VCaP (cell line): ENCODE data around the gene TAX1BP3.
"Not testable (repeated sequence)": the region's sequence is repeated elsewhere in the genome, so short reads cannot be mapped to it uniquely, and the experiment has no call there.

Experiments used
- H3K27ac ChIP-seq: fragments of 450-650 bp; 2 replicates; pipeline ENCODE4 v1.5.1; 2017
- CTCF ChIP-seq: fragments of 450-650 bp; conservative IDR thresholded peaks from 2 replicates; pipeline ENCODE4 v1.5.1; 2017; ENCODE audit warnings: mild to moderate bottlenecking, moderate library complexity

Gene TAX1BP3

DNA sequence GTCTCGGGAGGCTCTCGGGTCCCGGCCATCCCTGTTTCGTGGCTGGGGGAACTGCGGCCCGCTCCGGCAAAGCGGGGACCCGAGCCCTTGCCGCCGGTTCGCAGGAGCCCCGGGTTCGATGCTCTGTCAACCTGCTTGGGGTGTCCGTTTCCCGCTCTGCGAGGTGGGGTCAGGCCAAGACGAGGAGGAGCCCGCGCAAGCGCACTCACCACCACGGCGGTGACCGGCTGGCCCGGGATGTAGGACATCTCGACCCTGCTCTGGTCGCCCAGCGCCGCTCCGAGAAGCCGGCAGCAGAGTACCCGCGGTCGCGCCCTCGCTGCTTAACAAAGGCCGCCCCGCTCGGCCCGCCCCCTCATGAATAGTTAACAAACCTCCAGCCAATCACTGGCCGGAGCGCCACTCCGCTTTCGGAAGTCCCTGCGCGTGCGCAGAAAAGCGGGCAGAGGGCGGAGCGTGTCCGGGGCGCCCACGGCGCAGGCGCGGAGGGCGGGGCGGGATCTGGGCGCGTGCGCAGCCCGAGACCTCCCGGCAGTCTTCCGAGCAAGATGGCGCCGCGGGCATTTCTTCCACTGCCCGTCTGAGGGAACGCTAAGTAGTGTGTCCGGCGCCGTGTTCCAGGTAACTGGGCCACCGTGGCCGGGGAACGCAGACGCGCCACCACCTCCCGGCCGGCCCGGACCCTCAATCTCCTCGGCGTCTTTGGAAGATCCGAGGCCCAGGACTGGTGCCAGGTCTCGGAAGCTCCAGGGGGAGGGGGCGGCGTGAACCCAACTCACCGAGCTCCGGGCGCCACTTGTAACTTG lies at the start of gene TAX1BP3, which contains the start of gene EMC6:
TAX1BP3 (minus strand) TSS at position 300 of the 806 bp plus-strand sequence; CDS start at position 248, 52 bp downstream.
EMC6 (plus strand) TSS at position 534 of the 806 bp plus-strand sequence. CDS start 335 bp downstream, outside the sequence.
- peak within 1 kb of the TSS; percentile 98 for H3K27ac ChIP-seq
- TF ChIP-seq CTCF, result no peak

- no peak overlapping the region for H3K27ac ChIP-seq
- TF ChIP-seq CTCF, result no peak
Observed at GRCh38 chr17:3715296-3715695, 46.9 kb upstream of the TAX1BP3 start.

DNA sequence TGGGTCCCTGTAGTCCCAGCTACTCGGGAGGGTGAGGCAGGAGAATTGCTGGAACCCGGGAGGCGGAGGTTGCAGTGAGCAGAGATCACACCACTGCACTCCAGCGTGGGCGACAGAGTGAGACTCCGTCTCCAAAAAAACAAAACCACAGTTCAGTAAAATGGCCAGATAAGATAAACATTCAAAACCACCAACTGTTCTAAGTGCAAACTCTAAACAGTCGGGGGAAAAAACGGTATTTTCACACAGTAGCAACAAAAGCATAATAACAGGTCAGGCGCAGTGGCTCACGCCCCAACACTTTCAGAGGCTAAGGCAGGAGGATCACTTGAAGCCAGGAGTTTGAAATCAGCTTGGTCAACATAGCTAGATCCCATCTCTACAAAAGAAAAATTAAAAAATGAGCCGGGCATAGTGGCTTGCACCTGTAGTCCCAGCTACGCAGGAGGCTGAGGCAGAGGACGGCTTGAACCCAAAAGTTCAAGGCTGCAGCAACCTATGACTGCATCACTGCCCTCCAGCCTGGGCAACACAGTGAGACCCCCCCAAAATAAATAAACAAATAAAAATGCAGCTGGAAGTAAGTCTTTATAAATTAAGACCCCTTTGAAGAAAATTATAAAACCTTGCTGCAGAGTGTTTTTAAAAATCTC lies 44.6 kb upstream of the TAX1BP3 start:
- no peak overlapping the region for H3K27ac ChIP-seq
- TF ChIP-seq CTCF, result no peak

- H3K27ac ChIP-seq, result no peak overlapping the region
- no peak for TF ChIP-seq CTCF
Observed at GRCh38 chr17:3710951-3711383, 42.6 kb upstream of the TAX1BP3 start.

DNA sequence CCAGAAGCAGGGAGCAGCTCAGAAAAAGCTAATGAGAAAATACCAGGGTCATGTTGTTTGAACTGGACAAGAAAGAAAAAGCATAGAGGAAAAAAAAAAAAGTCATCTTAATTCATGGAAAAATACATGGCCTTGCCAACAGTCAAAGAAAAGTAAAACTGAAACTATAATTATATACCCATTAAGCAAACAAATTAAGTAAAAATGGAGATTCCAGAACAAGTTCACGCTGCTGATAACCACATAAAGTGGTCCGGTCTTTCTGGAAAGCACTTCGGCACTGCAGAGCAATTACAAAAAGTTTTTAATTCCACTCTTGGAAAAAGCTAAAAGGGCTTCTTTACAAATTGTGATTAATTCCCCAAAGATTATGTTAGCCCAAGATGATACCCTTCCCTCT lies 40.0 kb upstream of the TAX1BP3 start:
- no peak for TF ChIP-seq CTCF
- no peak overlapping the region for H3K27ac ChIP-seq

DNA sequence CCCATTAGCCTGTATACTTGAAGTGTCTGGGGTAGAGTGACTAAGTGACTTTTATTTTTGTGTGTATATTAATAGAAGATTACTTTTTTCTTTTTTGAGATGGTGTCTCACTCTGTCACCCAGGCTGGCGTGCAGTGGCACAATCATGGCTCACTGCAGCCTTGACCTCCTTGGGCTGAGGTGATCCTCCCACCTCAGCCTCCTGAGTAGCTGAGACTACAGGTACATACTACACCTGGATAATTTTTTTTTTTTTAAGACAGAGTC lies 37.3 kb upstream of the TAX1BP3 start:
- not testable (repeated sequence) for H3K27ac ChIP-seq

DNA sequence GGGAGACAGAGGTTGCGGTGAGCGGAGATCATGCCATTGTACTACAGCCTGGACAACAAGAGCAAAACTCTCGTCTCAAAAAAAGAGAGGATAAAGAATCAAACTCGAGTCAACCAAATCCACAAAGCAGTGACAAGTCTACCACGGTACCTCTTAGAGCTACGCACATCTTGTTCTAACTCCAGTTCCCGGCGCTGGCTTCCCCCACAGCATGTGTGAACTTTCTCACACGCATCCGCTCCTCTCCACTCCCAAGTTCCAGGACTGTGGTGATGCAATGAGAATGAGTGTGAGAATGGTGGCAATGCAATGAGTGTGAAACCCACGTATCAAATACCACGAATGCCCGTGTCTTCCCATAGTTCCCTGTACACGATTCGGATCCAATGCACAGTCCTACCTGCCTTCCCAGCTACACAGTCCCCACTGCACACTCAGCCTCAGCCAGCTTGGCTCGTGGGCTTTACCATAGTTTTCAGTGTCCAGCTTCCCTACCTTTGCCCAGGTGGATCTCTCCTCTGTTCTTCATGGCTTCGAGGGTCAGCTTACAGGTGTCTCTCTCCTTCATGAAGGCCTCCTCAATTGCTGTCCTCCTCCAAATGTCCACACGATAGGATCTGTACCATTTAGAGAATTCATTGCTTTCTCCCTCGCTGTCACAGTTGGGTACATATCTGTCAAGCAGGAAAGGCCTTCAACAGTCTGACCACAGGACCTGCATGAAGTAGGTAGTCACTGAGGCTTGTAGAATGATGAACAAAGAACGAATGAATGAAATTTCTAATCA lies 36.7 kb upstream of the TAX1BP3 start:
- no peak for TF ChIP-seq CTCF
- no peak overlapping the region for H3K27ac ChIP-seq

- H3K27ac ChIP-seq, result not testable (repeated sequence)
Observed at GRCh38 chr17:3702041-3702539, 33.7 kb upstream of the TAX1BP3 start.
